ENCODE results near the gene PFKFB4.
"Not testable (repeated sequence)": the region's sequence is repeated elsewhere in the genome, so short reads cannot be mapped to it uniquely, and the experiment has no call there.

PFKFB4 gene

DNA sequence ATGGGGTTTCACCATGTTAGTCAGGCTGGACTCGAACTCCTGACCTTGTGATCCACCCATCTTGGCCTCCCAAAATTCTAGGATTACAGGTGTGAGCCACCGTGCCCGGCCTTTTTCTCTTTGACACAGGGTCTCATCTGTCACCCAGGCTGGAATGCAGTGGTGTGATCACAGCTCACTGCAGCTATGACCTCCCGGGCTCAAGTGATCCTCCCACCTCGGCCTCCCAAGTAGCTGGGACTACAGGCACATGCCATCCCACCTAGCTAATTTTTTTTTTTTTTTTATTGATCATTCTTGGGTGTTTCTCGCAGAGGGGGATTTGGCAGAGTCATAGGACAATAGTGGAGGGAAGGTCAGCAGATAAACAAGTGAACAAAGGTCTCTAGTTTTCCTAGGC, 73.8 kb downstream of the PFKFB4 start:
- DNase-seq: not testable (repeated sequence)

DNA sequence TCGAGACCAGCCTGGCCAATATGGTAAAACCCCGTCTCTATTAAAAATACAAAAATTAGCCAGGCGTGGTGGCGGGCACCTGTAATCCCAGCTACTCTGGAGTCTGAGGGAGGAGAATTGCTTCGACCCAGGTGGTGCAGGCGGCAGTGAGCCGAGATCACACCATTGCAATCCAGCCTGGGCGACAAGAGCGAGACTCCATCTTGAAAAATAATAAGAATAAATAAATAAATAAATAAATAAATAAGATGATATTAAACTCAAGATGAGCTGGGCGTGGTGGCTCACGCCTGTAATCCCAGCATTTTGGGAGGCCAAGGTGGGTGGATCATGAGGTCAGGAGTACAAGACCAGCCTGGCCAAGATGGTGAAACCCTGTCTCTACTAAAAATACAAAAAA, 75.7 kb downstream of the PFKFB4 start:
- not testable (repeated sequence) for DNase-seq

DNA sequence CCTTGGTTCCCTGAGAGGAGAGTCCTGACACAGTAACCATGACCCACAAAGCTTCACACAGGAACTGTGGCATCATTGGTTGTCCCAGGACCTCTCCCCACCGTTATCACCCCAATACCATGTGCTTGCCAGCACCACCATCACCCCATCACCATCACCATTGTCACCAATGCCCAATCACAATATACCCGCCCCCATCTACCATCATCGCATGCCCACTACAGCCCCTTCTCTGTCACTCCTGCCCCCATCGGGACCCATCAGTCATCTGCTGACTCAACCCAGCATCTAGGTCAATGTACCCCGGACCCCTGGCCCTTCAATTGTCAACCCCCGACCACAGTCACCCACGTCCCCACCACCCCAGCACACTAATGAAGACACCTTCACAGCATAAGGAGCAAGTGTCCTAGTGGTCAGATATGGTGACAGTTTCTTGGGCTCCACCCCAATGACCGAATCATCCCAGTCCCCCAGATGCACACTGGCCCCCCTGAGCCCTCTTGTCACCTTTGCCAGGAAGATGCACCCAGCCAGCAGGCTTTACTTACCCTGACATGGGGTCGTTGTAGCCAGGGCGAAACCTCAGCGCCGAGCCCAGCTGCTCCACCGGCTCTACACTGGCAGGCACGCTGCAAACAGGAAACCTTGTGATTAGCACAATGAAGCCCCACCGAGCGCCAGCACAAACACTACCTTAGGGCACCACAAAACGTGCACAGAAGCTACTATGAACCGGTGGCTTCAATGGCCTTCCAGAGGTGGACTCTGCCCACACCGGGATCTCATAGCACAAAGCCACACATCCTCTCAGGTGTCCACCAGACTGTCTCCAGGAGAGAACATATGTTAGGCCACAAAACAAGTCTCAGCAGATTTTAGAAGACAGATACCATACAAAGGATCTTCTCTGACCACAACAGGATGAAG, 77.7 kb downstream of the PFKFB4 start:
- DNase-seq: no peak

DNA sequence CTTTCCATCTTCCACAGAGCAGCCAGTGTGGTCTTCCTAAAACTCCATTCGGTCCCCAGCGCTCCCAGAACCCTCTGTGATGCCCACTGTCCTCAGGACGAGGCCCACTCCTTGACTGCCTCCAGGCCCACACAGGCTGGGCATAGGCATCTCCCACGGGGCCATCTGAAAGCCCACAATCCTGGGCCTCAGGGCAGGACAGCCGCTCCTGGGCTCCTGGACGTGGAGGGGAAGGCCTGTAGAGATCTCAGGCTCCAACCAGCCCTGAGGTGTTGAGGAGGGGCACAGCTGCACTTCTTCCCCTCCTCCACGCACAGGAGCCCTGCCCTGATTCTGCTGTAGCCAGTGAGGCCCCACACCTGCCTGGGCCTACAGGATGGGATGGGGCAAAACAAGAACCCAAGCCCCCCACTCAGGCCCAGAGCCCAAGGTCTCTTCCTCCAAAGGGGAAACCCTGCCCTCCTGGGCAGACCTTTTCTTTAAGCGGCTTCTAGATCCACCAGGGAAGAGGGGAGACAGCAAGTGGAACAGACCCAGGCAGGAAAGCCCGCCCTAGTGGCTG, 78.6 kb downstream of the PFKFB4 start:
- no peak for DNase-seq

DNA sequence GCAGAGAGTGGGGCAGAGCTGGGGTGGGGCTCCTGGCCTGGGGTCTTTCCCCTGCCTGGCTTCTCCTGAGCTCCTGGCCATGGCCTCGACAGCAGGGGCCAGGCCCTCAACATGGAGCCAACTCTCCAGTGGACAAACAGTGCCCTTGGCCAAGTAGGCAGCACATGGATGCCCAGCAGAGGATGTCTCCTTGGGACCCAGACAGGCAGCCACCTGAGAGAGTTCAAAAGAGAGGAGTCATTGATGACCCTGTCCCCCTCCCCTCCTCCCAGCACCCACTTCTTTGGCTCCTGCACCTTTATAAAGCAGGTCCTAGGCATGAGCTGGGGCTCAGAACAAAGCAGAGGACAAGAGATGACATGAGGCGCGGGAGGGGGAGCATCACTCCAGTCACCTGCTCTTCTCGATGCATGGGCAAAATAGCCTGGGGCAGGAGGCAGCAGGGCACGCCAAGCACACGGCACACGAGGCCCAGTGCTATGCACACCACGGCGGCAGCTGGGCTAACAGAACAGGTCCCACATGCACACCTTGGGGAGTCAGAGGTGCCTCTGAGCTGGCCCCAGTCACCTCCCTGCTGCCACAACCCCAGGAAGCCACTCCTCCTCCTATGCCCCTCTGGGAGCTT, 80.1 kb downstream of the PFKFB4 start:
- DNase-seq: no peak

DNA sequence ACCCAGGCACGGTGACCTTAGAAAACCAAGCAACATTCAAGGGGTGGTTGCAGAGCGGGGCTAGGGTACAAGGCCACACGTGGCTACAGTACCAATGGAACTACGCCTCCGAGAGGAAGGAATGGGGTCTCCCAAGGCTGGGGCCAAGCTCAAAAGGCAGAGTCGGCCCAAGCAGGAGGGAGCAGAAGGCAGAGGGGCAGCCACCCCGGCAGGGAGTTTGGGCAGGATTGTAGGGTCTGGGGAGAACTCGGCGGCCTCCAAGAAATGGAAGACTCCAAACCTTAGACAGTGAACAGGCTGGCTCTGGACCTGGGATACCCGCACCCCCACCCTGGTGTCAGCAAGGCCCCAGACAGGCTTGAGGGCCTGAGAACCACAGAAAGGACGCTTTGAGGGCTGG, 81.4 kb downstream of the PFKFB4 start:
- DNase-seq: no peak

DNA sequence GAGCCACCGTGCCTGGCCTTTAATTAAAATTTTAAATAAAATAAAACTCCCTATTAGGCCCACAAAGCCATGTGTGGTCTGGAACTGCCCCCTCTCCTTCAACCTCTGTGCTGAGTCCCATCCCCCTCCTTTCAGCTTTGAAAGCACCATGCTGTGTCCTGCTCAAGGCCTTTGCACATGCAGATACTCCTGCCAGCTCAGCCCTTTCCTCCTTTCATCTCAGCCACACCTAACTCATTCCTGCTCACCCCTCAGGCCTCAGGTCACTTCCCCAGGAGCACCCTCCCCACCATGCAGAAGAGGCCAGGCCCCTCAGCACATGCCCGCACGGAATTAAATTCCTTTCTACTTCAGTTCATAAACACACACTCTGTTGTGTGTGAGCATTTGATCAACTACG, 82.0 kb downstream of the PFKFB4 start:
- no peak for DNase-seq

DNA sequence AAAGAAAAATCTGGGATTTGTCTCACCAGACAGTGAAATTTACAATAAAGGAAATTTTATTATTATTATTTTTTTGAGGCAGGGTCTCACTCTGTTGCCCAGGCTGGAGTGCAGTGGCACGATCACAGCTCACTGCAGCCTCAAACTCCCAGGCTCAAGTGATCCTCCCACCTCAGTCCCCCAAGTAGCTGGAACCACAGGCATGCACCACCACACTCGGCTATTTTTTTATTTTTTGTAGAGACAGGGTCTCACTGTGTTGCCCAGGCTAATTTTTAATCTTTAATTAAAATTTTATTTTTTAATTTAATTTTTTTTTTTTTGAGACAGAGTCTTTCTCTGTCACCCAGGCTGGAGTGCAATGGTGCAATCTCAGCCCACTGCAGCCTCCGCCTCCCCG, 82.6 kb downstream of the PFKFB4 start:
- DNase-seq: not testable (repeated sequence)

DNA sequence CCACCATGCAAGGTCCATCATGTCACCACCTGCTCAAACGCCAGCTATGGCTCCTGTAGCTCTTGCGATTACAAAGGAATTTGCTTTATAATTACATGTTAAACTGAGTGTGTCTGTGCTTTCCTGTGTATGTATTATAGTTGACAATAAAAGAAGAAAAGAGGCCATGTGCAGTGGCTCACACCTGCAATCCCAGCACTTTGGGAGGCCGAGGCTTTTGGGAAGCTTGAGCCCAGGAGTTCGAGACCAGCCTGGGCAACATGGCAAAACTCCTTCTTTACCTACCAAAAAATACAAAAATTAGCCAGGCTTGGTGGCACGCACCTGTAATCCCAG, 83.0 kb downstream of the PFKFB4 start:
- no peak for DNase-seq

DNA sequence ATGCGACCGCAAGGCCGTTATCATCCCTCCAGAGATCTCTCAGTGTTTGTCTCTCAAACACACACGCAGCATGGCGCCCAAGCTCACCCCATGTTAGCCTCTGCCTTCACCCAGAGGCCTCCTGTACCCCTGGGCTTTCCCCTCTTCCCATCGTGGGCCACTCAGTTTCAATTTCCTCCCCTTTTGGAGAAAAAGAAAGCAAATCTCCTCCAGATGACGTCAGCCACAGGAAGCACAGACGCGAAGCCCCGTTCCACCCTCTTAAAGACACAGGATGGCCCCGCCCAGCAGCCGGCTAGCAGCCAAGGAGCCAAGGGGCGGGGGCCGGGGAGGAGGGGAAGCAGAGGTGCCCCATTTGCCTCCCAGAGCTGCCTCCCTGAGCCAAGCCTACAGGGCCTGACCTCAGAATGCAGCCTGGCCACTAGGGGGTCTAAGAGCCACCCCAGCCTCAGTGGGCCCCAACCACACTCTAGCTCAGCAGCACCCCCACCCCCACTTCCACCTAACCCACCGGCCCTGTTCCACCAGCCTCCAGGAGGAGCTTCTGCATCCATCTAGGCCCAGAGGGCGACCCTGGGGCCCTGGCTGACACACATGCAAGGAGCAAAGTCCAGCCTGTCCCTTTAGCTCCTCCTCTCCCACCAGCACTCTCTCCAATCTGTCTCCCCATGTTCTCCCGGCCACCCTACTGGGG, 83.5 kb downstream of the PFKFB4 start:
- DNase-seq: peak; percentile 66

DNA sequence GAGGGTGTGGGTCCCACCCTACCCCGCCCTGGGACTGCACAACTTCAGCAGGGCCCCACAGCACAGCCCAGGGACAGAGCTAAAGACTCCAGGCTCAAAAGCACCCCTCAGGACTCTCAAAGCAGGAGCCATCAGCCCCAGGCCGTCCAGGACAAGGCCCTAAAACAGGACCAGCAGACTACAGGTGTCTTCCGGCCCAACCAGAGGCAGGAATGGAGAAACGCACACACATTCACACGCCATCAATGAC, 84.0 kb downstream of the PFKFB4 start:
- no peak for DNase-seq

DNA sequence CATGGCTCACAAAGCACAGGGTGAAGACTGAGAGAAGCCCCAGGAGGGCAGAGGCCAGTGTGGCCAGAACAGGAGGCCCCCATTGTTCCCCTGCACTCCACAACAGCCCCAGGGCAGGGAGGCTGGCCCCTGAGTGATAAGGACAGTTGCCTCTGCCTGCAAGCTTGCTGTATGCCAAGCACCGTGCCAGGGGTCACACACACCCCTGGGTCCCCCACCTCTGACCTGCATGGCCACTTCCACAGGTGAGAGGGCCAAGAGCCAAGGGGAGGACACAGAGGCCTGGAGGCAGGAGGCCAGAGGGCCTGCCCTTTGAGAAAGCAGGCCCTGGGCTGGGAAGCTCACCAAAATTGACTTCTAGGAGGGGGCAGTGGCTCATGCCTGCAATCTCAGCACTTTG, 86.3 kb downstream of the PFKFB4 start:
- no peak for DNase-seq

DNA sequence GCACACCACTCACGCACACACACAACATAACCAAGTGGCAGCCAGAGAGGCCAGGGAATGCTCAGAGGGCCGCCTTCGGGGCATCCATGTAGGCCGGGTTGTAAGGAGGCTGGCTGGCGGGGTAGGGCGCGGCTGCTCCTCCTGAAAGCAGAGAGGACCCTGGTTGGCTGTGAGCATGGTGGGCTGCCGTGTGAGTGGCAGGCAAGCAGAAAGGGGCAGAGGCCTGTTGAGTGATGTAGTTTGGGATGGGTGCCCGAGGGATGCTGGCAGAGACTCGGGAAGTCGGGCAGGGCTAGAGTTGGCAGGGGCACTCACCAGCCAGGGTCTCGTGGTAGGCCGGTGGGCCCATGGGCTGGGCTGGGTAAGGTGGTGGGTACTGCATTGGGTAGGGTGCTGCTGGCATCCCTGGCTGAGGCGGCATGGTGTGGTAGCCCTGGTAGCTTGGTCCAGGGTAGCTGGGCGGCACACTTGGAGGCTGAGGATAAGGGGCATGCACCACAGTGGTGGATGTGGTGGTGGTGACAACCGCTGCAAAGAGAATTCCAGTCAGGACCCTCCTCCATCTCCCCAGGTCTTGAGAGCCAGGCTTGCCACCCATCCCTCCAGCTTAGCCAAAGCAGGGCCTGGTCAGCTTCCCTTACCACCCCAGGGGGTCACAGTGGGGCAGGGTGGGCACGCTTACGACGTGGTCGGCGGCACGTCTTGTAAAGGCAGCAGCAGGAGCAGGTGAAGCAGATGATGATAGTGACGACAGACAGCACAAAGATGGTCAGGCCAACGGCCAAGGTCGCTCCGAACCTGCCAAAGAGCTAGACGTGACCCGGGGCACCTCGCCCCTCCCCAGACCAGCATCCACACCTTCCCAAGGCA, 87.3 kb downstream of the PFKFB4 start:
- DNase-seq: no peak

DNA sequence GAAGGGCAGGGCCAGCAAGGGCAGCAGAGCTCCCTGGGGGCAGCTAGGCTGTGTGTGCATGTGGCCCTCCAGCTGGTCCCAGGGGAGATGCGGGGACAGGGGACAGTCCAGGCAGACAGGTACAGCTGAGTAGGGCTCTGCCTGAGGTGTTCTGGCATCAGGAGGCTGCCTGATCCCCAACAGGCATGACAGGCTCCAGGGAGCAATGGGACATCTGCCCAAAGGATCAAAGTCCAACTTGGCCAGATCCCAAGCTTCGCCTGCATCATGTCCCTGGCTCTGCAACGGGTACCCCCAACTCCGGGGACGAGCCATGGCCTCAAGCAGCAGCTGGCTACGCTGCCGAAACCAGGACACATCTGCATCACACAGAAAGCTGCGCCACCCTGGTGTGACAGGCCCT, 88.3 kb downstream of the PFKFB4 start:
- no peak for DNase-seq

All from GOT3 (cell line).